Immature natural killer cell (primary cell): ENCODE results near the gene REXO1. TPM values are rescaled to one million over a fixed set of nuclear protein-coding genes. Genes with fewer than 3 reads are reported as not detected.
A peak's percentile ranks its signal among the peaks of the same experiment; 100 is the strongest.
"Not testable (repeated sequence)": the region's sequence is repeated elsewhere in the genome, so short reads cannot be mapped to it uniquely, and the experiment has no call there.

ENCODE experiments used
- DNase-seq, 3 donors: peaks; one replicate each; pipeline ENCODE4 v3.0.0; 2022; ENCODE audit warnings: mixed read lengths in 1 of 3
- H3K27ac Mint-ChIP-seq, 6 donors: one replicate each; pipeline ENCODE4 v1.8.0; 2020; ENCODE audit warnings: mixed read lengths in 6 of 6, mild to moderate bottlenecking in 5 of 6, inconsistent platforms in 4 of 6, moderate library complexity in 3 of 6
- H3K27me3 Mint-ChIP-seq, 3 donors: one replicate each; pipeline ENCODE4 v1.8.0; 2020 to 2021; ENCODE audit warnings: low read depth in 3 of 3, mild to moderate bottlenecking in 3 of 3, mixed read lengths in 3 of 3, moderate library complexity in 3 of 3, inconsistent platforms in 1 of 3
- H3K36me3 Mint-ChIP-seq, 3 donors: one replicate each; pipeline ENCODE4 v1.8.0; 2020; ENCODE audit warnings: mixed read lengths in 3 of 3, inconsistent platforms in 2 of 3, mild to moderate bottlenecking in 2 of 3
- H3K4me1 Mint-ChIP-seq, 2 donors: one replicate each; pipeline ENCODE4 v1.8.0; 2020; ENCODE audit warnings: inconsistent platforms in 2 of 2, mild to moderate bottlenecking in 2 of 2, mixed read lengths in 2 of 2, moderate library complexity in 1 of 2
- H3K4me3 Mint-ChIP-seq, 5 donors: one replicate each; pipeline ENCODE4 v1.8.0; 2020; ENCODE audit warnings: mild to moderate bottlenecking in 5 of 5, mixed read lengths in 5 of 5, inconsistent platforms in 3 of 5, moderate library complexity in 3 of 5
- H3K9me3 Mint-ChIP-seq, 6 donors: one replicate each; pipeline ENCODE4 v1.8.0; 2020; ENCODE audit warnings: mild to moderate bottlenecking in 6 of 6, mixed read lengths in 6 of 6, inconsistent platforms in 4 of 6, moderate library complexity in 3 of 6
- polyA plus RNA-seq, 3 donors: library from polyadenylated mRNA; unstranded; fragments of 300-500 nt; fragmentation: Illumina TruSeq; gene quantifications; one replicate each; pipeline ENCODE4 v1.2.3, GENCODE V29; 2021

The REXO1 gene
- polyA plus RNA-seq, 3 donors from 2014 or later, result 0.63 to 13.0 (median 4.5) TPM

- Mint-ChIP-seq H3K27me3 (peaks cover 0 to 5% (median 4%) of the 10 kb centered on the region in 3 donors), H3K9me3 (no peaks in the 10 kb centered on the region), H3K36me3 (no peaks in the 10 kb centered on the region), H3K27ac (peak within 1 kb of the TSS; percentile 76 to 96 (median 90)), H3K4me1 (peaks cover 11% of the 10 kb centered on the region in 2 donors), H3K4me3 (peak within 1 kb of the TSS; percentile 91 to 97 (median 96))
- DNase-seq, result peak in 2 of 3 donors; percentile 68 to 75
These were observed 36.3 kb downstream of the REXO1 start, which contains the start of gene ATP8B3 for GRCh38 chr19:1811942-1812425. ATP8B3 (minus strand) TSS chr19:1812276; CDS start chr19:1811736, 540 bp downstream.

GRCh38 chr19:1811472-1811894 lies 36.8 kb downstream of the REXO1 start:
- peak overlapping the region; percentile 62 to 95 (median 78) for H3K4me3 Mint-ChIP-seq
- peaks cover 11% of the 10 kb centered on the region in 2 donors for H3K4me1 Mint-ChIP-seq
- peak in 1 of 3 donors; percentile 11 for DNase-seq
- H3K9me3 Mint-ChIP-seq, result no peaks in the 10 kb centered on the region
- H3K27me3 Mint-ChIP-seq, result peaks cover 0 to 5% (median 4%) of the 10 kb centered on the region in 3 donors
- H3K36me3 Mint-ChIP-seq, result no peaks in the 10 kb centered on the region
- peak overlapping the region in 2 of 6 donors; percentile 15 to 40 for H3K27ac Mint-ChIP-seq

GRCh38 chr19:1810439-1811160 lies 37.7 kb downstream of the REXO1 start:
- no peaks in the 10 kb centered on the region for H3K36me3 Mint-ChIP-seq
- H3K9me3 Mint-ChIP-seq, result no peaks in the 10 kb centered on the region
- peaks cover 11% of the 10 kb centered on the region in 2 donors for H3K4me1 Mint-ChIP-seq
- peak overlapping the region in 4 of 5 donors; percentile 47 to 95 (median 52) for H3K4me3 Mint-ChIP-seq
- peak overlapping the region in 1 of 6 donors; percentile 51 for H3K27ac Mint-ChIP-seq
- no peak for DNase-seq
- H3K27me3 Mint-ChIP-seq, result peaks cover 0 to 5% (median 4%) of the 10 kb centered on the region in 3 donors

- Mint-ChIP-seq H3K4me3 (no peak overlapping the region), H3K27me3 (peaks cover 0 to 5% (median 2%) of the 10 kb centered on the region in 3 donors), H3K9me3 (no peaks in the 10 kb centered on the region), H3K4me1 (peaks cover 11% of the 10 kb centered on the region in 2 donors), H3K36me3 (no peaks in the 10 kb centered on the region), H3K27ac (no peak overlapping the region)
- no peak for DNase-seq
These were observed 38.6 kb downstream of the REXO1 start for GRCh38 chr19:1809678-1810077.

GRCh38 chr19:1808395-1808731 lies 39.9 kb downstream of the REXO1 start:
- no peak for DNase-seq
- no peak overlapping the region for H3K27ac Mint-ChIP-seq
- no peaks in the 10 kb centered on the region for H3K9me3 Mint-ChIP-seq
- peaks cover 11% of the 10 kb centered on the region in 2 donors for H3K4me1 Mint-ChIP-seq
- H3K4me3 Mint-ChIP-seq, result peak overlapping the region in 1 of 5 donors; percentile 18
- peaks cover 0 to 5% (median 0%) of the 10 kb centered on the region in 3 donors for H3K27me3 Mint-ChIP-seq
- H3K36me3 Mint-ChIP-seq, result no peaks in the 10 kb centered on the region

- DNase-seq, result no peak
- no peak overlapping the region for H3K27ac Mint-ChIP-seq
- peaks cover 0 to 2% (median 0%) of the 10 kb centered on the region in 3 donors for H3K27me3 Mint-ChIP-seq
- peaks cover 6% of the 10 kb centered on the region in 2 donors for H3K4me1 Mint-ChIP-seq
- H3K36me3 Mint-ChIP-seq, result no peaks in the 10 kb centered on the region
- no peak overlapping the region for H3K4me3 Mint-ChIP-seq
- H3K9me3 Mint-ChIP-seq, result no peaks in the 10 kb centered on the region
These were observed 40.4 kb downstream of the REXO1 start for GRCh38 chr19:1807695-1808394.

GRCh38 chr19:1807030-1807694 lies 41.1 kb downstream of the REXO1 start:
- Mint-ChIP-seq H3K27me3 (peaks cover 0 to 1% (median 0%) of the 10 kb centered on the region in 3 donors), H3K9me3 (no peaks in the 10 kb centered on the region), H3K27ac (no peak overlapping the region), H3K4me3 (no peak overlapping the region), H3K4me1 (peaks cover 0 to 1% of the 10 kb centered on the region in 2 donors), H3K36me3 (no peaks in the 10 kb centered on the region)
- DNase-seq, result no peak

GRCh38 chr19:1806184-1807029 lies 41.9 kb downstream of the REXO1 start:
- H3K27ac Mint-ChIP-seq, result peak overlapping the region in 1 of 6 donors; percentile 4
- H3K4me1 Mint-ChIP-seq, result peaks cover 0 to 1% of the 10 kb centered on the region in 2 donors
- H3K36me3 Mint-ChIP-seq, result no peaks in the 10 kb centered on the region
- H3K4me3 Mint-ChIP-seq, result no peak overlapping the region
- peaks cover 0 to 1% (median 0%) of the 10 kb centered on the region in 3 donors for H3K27me3 Mint-ChIP-seq
- no peak for DNase-seq
- no peaks in the 10 kb centered on the region for H3K9me3 Mint-ChIP-seq

- no peak overlapping the region for H3K4me3 Mint-ChIP-seq
- peaks cover 0 to 1% (median 0%) of the 10 kb centered on the region in 3 donors for H3K27me3 Mint-ChIP-seq
- H3K27ac Mint-ChIP-seq, result no peak overlapping the region
- DNase-seq, result no peak
- H3K4me1 Mint-ChIP-seq, result no peaks in the 10 kb centered on the region
- no peaks in the 10 kb centered on the region for H3K36me3 Mint-ChIP-seq
- no peaks in the 10 kb centered on the region for H3K9me3 Mint-ChIP-seq
These were observed 42.7 kb downstream of the REXO1 start for GRCh38 chr19:1805401-1806183.

GRCh38 chr19:1804858-1805257 lies 43.4 kb downstream of the REXO1 start:
- H3K9me3 Mint-ChIP-seq, result no peaks in the 10 kb centered on the region
- H3K27ac Mint-ChIP-seq, result no peak overlapping the region
- peaks cover 0 to 1% (median 0%) of the 10 kb centered on the region in 3 donors for H3K27me3 Mint-ChIP-seq
- peaks cover 3 to 5% (median 4%) of the 10 kb centered on the region in 3 donors for H3K36me3 Mint-ChIP-seq
- no peak for DNase-seq
- no peak overlapping the region for H3K4me3 Mint-ChIP-seq
- H3K4me1 Mint-ChIP-seq, result no peaks in the 10 kb centered on the region

- H3K4me3 Mint-ChIP-seq, result no peak overlapping the region
- no peak for DNase-seq
- peaks cover 3 to 7% (median 5%) of the 10 kb centered on the region in 3 donors for H3K36me3 Mint-ChIP-seq
- peaks cover 1 to 3% (median 2%) of the 10 kb centered on the region in 3 donors for H3K27me3 Mint-ChIP-seq
- H3K9me3 Mint-ChIP-seq, result no peaks in the 10 kb centered on the region
- no peak overlapping the region for H3K27ac Mint-ChIP-seq
- H3K4me1 Mint-ChIP-seq, result peaks cover 1 to 5% of the 10 kb centered on the region in 2 donors
These were observed 48.5 kb downstream of the REXO1 start for GRCh38 chr19:1799695-1800342.

GRCh38 chr19:1797313-1797712 lies 51.0 kb downstream of the REXO1 start:
- H3K9me3 Mint-ChIP-seq, H3K36me3 Mint-ChIP-seq, H3K4me1 Mint-ChIP-seq, H3K27ac Mint-ChIP-seq, H3K4me3 Mint-ChIP-seq, H3K27me3 Mint-ChIP-seq, DNase-seq: not testable (repeated sequence)
